Thyroid gland (tissue), 4 donors: ENCODE data around the gene PLGLB2. TPM values are rescaled to one million over a fixed set of nuclear protein-coding genes. Genes with fewer than 3 reads are reported as not detected.
A peak's percentile ranks its signal among the peaks of the same experiment; 100 is the strongest.
"Not testable (repeated sequence)": the region's sequence is repeated elsewhere in the genome, so short reads cannot be mapped to it uniquely, and the experiment has no call there.

Experiments
- DNase-seq, 2 donors: peaks; one replicate each; pipeline ENCODE4 v3.0.0-alpha.2; 2019
- H3K27ac ChIP-seq, 3 donors: fragments of 200-600 bp; sonication (generic); 1 replicate in 2 of 3; 2 replicates in 1 of 3; pipeline ENCODE4 v1.5.1; 2016 to 2019; ENCODE audit warnings: mild to moderate bottlenecking in 1 of 3, moderate library complexity in 1 of 3
- H3K27me3 ChIP-seq: fragments of 200-600 bp; sonication (generic); one replicate; pipeline ENCODE4 v1.5.1; 2019
- H3K36me3 ChIP-seq, 2 donors: fragments of 200-600 bp; sonication (generic); one replicate each; pipeline ENCODE4 v1.5.1; 2016 to 2019
- H3K4me1 ChIP-seq, 2 donors: fragments of 200-600 bp; sonication (generic); one replicate each; pipeline ENCODE4 v1.5.1; 2017 to 2019
- H3K4me3 ChIP-seq, 3 donors: fragments of 200-600 bp; sonication (generic); replicated peaks in 1 of 3; 1 replicate in 2 of 3; 2 replicates in 1 of 3; pipeline ENCODE4 v1.5.1; 2016; ENCODE audit warnings: mild to moderate bottlenecking in 1 of 3
- H3K9me3 ChIP-seq: fragments of 200-600 bp; sonication (generic); one replicate; pipeline ENCODE4 v1.5.1; 2017
- WGBS, 2 donors: methylation state at CpG; one replicate each; pipeline ENCODE4 v1.1.5; 2017; 5-methylcytosine and 5-hydroxymethylcytosine counted together
- intact Hi-C: fragments of 100-400 bp; cut with DNase I; formaldehyde crosslinking; loops from one replicate; pipeline ENCODE4 v1.15.1; 2023
- total RNA-seq, 4 donors: library from RNA; depleted of rRNA; stranded (reverse); fragments of >200 nt; gene quantifications; one replicate each; pipeline ENCODE4 v1.2.3, GENCODE V29; 2016

Gene PLGLB2
- 1 to 10 TPM; 1.9 to 8.9 (median 2.9) TPM for total RNA-seq

- H3K27ac ChIP-seq, intact Hi-C loops: not testable (repeated sequence)
Measured at GRCh38 chr2:87747791-87748190, at the start of gene PLGLB2. Gene PLGLB2 (plus strand): TSS chr2:87748087. CDS start chr2:87748154, 67 bp downstream.

GRCh38 chr2:87704572-87705323, 43.1 kb upstream of the PLGLB2 start:
- H3K4me1 ChIP-seq, DNase-seq, H3K27ac ChIP-seq, intact Hi-C loops, H3K9me3 ChIP-seq, H3K27me3 ChIP-seq, H3K36me3 ChIP-seq, H3K4me3 ChIP-seq: not testable (repeated sequence)
- WGBS, 2 donors = 35 to 75% methylated on average over 2 to 3 of the region's 4 CpGs

More at GRCh38 chr2:87747791-87748190, at the start of gene PLGLB2:
- not testable (repeated sequence) for H3K27me3 ChIP-seq, H3K4me3 ChIP-seq, H3K9me3 ChIP-seq, H3K4me1 ChIP-seq, H3K36me3 ChIP-seq, DNase-seq
- WGBS, 2 donors = 98 to 100% methylated on average over 2 of the region's 3 CpGs

GRCh38 chr2:87708368-87708767, 39.5 kb upstream of the PLGLB2 start:
- intact Hi-C loops, DNase-seq: not testable (repeated sequence)
- WGBS, 2 donors = 90 to 94% methylated on average over 2 of the region's 2 CpGs

GRCh38 chr2:87727940-87728599, 19.8 kb upstream of the PLGLB2 start:
- no CpG with 5 or more reads among the region's 8 CpGs for WGBS, 2 donors
- H3K27ac ChIP-seq, H3K9me3 ChIP-seq, H3K27me3 ChIP-seq, DNase-seq, H3K4me3 ChIP-seq, H3K36me3 ChIP-seq, H3K4me1 ChIP-seq, intact Hi-C loops: not testable (repeated sequence)

More at GRCh38 chr2:87708368-87708767, 39.5 kb upstream of the PLGLB2 start:
- not testable (repeated sequence) for H3K9me3 ChIP-seq, H3K36me3 ChIP-seq, H3K4me3 ChIP-seq, H3K27ac ChIP-seq, H3K27me3 ChIP-seq, H3K4me1 ChIP-seq

- intact Hi-C loops, H3K36me3 ChIP-seq, H3K27me3 ChIP-seq, H3K4me3 ChIP-seq, H3K9me3 ChIP-seq, H3K4me1 ChIP-seq, DNase-seq, H3K27ac ChIP-seq: not testable (repeated sequence)
Measured at GRCh38 chr2:87740928-87741327, 7.0 kb upstream of the PLGLB2 start.

- DNase-seq, H3K4me1 ChIP-seq, H3K27me3 ChIP-seq, intact Hi-C loops, H3K9me3 ChIP-seq, H3K36me3 ChIP-seq, H3K4me3 ChIP-seq, H3K27ac ChIP-seq: not testable (repeated sequence)
- no CpG with 5 or more reads among the region's 3 CpGs for WGBS, 2 donors
Measured at GRCh38 chr2:87742393-87743108, 5.3 kb upstream of the PLGLB2 start.

- 69% methylated on average over 5 of the region's 5 CpGs; no CpG with 5 or more reads in 1 of the 2 donors for WGBS, 2 donors
- H3K9me3 ChIP-seq, DNase-seq, intact Hi-C loops, H3K36me3 ChIP-seq, H3K27me3 ChIP-seq, H3K4me3 ChIP-seq, H3K27ac ChIP-seq, H3K4me1 ChIP-seq: not testable (repeated sequence)
Measured at GRCh38 chr2:87743638-87744037, 4.2 kb upstream of the PLGLB2 start.

GRCh38 chr2:87745353-87745951, 2.4 kb upstream of the PLGLB2 start:
- H3K36me3 ChIP-seq, intact Hi-C loops, H3K9me3 ChIP-seq, H3K27me3 ChIP-seq, H3K27ac ChIP-seq, H3K4me3 ChIP-seq, H3K4me1 ChIP-seq: not testable (repeated sequence)
- DNase-seq = peak in 1 of 2 donors; percentile 3
- 60 to 80% methylated on average over 3 to 5 of the region's 9 CpGs for WGBS, 2 donors

GRCh38 chr2:87748524-87748923, 637 bp downstream of the PLGLB2 start:
- intact Hi-C loops, H3K27me3 ChIP-seq, H3K4me1 ChIP-seq, H3K36me3 ChIP-seq, DNase-seq, H3K4me3 ChIP-seq, H3K27ac ChIP-seq, H3K9me3 ChIP-seq: not testable (repeated sequence)
- 88 to 100% methylated on average over 2 of the region's 8 CpGs for WGBS, 2 donors

- H3K36me3 ChIP-seq, intact Hi-C loops, H3K27ac ChIP-seq, H3K4me1 ChIP-seq, H3K4me3 ChIP-seq, H3K9me3 ChIP-seq, DNase-seq, H3K27me3 ChIP-seq: not testable (repeated sequence)
- 85 to 96% methylated on average over 7 to 9 of the region's 11 CpGs for WGBS, 2 donors
Measured at GRCh38 chr2:87750560-87750959, 2.7 kb downstream of the PLGLB2 start.

GRCh38 chr2:87754759-87755158, 6.9 kb downstream of the PLGLB2 start:
- H3K27me3 ChIP-seq, H3K4me1 ChIP-seq, H3K27ac ChIP-seq, H3K9me3 ChIP-seq, H3K36me3 ChIP-seq, intact Hi-C loops, H3K4me3 ChIP-seq, DNase-seq: not testable (repeated sequence)
- 83 to 84% methylated on average over 2 to 3 of the region's 4 CpGs for WGBS, 2 donors
